ENCODE measurements around the gene ERC2.

DNA sequence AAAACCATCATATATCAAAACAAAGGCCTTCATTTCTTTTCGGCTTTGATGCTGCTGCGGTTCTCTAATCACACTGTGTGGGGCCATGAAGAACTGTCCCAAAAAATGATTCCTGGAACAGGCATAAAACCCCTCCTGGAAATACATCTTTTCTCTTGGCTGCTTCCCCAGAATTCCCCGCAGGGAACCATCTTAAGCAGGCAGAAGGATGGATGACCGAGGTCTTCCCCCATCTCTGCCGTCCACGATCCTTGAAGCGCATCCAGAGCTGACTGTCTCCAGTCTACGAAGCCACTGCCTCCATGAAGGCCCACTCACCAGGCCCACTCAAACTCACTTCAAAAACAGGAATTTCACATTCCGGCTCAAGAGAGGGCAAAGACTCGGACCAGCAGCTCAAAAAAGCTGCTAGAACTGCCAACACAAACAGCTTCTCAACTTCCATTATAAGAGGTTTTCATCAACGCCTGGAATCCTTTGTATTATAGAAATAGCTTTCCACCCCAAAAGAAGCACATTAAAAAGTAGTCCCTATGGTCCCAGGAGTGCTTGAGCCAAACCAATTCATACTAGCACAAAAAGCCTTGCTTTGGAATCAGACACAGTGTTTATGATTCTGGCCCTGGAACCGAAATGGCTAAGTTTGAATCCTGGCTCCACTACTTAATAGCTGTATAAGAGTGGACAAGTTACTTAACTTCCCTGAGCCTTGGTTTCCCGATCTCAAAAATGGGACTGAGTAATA is 493.7 kb downstream of the ERC2 start:
- TF ChIP-seq, protein P1, sequence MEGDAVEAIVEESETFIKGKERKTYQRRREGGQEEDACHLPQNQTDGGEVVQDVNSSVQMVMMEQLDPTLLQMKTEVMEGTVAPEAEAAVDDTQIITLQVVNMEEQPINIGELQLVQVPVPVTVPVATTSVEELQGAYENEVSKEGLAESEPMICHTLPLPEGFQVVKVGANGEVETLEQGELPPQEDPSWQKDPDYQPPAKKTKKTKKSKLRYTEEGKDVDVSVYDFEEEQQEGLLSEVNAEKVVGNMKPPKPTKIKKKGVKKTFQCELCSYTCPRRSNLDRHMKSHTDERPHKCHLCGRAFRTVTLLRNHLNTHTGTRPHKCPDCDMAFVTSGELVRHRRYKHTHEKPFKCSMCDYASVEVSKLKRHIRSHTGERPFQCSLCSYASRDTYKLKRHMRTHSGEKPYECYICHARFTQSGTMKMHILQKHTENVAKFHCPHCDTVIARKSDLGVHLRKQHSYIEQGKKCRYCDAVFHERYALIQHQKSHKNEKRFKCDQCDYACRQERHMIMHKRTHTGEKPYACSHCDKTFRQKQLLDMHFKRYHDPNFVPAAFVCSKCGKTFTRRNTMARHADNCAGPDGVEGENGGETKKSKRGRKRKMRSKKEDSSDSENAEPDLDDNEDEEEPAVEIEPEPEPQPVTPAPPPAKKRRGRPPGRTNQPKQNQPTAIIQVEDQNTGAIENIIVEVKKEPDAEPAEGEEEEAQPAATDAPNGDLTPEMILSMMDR (IDR thresholded peaks at IDR 0.05; ENCODE audit: low read length), result no peak
- no peak for TF ChIP-seq EZH2 (IDR thresholded peaks at IDR 0.05; ENCODE audit: borderline replicate concordance, low read length)
